HG03432 (cell line): ENCODE results near the gene FOXL2NB.

Experiments
- ATAC-seq: cut with Tn5 transposase; IDR thresholded peaks from one replicate; pipeline ENCODE4 v1.9.1; 2021; ENCODE audit warnings: mild to moderate bottlenecking, moderate library complexity; ENCODE audit not compliant: unreplicated experiment

FOXL2NB gene

DNA sequence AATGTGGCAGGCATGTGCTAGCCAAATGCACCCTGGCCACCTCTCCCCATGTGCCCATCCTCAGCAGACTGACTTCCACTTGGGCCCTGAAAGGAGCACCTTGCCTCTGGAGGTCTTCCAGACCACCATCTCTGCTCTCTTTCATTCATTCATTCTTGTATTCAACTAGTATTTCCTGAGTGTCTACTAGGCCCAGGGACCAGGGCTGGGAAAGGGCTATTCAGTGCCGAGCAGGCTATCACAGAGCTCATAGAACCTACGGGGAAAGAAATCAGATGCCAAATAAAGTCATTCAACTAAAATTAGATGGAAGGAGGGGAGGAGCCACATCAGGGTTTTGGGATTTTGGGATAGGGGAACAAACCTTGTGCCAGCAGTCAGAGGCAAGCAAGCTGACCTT, 40.2 kb downstream of the FOXL2NB start:
- no peak for ATAC-seq

GRCh38 chr3:138995706-138996105, 48.7 kb downstream of the FOXL2NB start:
- no peak for ATAC-seq
